Measurements from ENCODE around the gene DLX4.
A peak's percentile ranks its signal among the peaks of the same experiment; 100 is the strongest.

DLX4 gene

DNA sequence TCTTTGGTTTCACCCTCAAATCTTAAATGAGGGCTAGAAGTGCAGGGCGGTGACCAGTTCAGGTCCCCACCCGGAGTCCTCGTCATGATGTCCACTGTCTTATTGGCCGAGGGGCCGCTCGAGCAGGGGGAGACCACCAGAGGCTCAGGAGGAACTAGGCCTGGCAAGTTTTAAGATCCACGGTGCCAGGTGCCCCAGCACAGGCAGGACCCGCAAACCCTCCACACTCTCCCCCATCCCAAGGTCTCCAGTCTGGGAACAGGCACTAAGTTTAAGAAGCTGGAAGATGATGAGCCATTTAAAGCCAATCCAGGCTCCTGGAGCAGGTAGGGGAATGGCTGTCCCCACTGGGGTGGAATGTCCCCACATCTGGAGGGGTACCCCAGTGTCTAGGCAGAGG, 21.9 kb downstream of the DLX4 start:
- no peak for DNase-seq

GRCh38 chr17:49991409-49991808, 22.4 kb downstream of the DLX4 start:
- no peak for DNase-seq

DNA sequence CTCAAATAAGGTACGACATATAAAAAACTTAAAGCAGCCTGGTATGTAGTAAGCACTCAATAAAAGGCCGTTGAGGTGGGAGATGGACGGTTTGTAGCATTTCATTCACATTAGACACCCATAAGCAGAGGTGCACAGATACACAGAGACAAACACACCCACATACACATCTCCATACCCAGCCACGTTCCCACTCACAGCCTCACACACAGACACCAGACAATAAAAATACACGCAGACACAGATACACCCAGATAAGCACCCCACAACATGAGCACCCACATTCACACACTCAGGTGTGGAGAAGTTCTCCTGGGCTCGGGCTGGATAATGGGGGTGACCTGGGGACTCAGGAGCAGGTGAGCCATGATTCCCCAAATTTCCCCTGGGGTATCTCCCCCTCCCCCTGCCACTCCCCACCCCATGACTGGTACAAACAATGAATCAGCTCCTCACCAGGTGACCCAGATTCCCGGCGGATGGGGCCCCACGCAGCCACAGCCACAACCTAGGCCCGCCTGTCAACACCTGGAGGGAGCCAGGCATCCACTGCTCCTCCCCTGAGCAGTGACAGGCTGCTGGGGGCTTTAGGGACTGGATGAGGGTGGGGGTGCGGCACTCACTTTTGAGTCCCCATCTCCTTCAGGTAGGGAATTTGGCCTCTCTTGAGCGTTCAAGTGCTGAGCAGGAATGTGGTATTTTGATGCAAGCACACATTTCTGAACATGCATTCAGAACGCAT, 23.4 kb downstream of the DLX4 start:
- no peak for DNase-seq

- no peak for DNase-seq
Measured at GRCh38 chr17:49992933-49993422, 24.0 kb downstream of the DLX4 start.

GRCh38 chr17:49993423-49994060, 24.6 kb downstream of the DLX4 start:
- DNase-seq: peak; percentile 39

- DNase-seq: peak; percentile 68
Measured at GRCh38 chr17:49994085-49995054, 25.4 kb downstream of the DLX4 start.

DNA sequence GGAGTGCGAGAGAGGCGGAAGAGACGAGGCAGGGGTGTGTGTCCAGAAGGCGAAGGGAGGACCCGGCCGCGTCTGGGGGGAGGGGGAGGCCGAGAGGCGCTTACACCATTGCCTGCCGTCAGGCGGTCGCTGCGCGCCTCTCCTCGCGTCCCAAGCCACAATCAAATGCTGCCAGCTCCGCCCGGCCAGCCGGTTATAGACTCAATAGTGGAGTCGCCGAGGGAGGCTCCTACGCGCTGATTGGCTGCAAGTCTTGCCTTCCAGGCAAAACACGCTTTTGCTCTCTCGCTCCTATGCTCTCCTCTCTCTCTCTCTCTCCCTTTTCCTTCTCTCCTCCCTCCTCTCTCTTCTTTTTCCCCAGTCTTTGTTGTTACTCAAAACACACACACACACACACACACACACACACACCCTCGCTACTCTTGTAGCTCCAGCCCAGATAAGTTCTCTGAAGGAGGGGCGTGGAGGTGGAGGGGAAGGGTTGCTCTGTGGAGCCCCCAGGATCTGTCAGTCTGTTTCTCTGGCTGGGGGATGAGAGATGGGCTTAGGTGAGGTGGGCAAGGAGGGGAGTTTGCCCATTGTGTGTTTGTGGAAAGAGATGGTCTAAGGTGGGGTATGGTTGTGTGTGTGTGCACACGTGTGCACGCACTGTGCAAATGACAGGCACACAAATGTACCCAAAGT, 26.2 kb downstream of the DLX4 start, which contains the start of gene DLX3:
TSS of gene DLX3 (minus strand) at position 170 of the 684 bp plus-strand sequence. CDS start 226 bp downstream, outside the sequence.
- peak; percentile 77 for DNase-seq

DNA sequence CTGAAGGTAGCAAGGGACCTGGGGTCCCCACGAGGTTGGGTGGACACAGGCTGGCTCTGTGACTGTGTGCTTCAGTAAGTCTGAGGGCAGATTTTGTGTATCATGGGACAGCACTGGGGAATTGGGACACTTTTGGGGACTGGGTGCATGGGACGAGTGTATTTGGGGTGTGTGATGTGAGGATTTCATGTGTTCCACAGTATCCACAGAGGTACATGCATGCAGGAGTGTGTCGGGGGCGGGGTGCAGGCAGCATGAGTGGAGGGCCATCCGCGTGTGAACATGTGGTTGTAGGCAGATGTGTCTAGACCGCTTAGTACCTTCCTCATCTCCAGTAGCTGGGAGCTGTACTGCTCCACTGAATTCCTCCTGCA, 27.1 kb downstream of the DLX4 start:
- no peak for DNase-seq

GRCh38 chr17:49996495-49997300, 27.7 kb downstream of the DLX4 start:
- no peak for DNase-seq

DNA sequence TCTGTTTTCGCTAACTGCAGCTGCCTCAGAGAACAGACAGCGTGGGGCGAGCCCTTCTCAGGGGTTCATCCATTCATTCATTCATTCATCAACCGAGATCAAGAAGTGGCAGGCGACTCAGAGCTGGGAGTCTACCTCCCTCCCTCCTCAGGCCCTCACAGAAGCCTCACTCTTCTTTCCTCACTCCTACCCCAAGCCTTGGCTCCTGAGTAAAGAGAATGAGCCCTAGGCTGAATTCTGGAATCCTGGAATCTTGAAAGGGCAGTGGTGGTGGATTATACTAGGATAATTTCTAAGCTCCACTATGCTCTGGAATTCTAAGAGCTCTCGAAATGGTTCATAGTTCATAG, 28.3 kb downstream of the DLX4 start:
- DNase-seq: no peak

DNA sequence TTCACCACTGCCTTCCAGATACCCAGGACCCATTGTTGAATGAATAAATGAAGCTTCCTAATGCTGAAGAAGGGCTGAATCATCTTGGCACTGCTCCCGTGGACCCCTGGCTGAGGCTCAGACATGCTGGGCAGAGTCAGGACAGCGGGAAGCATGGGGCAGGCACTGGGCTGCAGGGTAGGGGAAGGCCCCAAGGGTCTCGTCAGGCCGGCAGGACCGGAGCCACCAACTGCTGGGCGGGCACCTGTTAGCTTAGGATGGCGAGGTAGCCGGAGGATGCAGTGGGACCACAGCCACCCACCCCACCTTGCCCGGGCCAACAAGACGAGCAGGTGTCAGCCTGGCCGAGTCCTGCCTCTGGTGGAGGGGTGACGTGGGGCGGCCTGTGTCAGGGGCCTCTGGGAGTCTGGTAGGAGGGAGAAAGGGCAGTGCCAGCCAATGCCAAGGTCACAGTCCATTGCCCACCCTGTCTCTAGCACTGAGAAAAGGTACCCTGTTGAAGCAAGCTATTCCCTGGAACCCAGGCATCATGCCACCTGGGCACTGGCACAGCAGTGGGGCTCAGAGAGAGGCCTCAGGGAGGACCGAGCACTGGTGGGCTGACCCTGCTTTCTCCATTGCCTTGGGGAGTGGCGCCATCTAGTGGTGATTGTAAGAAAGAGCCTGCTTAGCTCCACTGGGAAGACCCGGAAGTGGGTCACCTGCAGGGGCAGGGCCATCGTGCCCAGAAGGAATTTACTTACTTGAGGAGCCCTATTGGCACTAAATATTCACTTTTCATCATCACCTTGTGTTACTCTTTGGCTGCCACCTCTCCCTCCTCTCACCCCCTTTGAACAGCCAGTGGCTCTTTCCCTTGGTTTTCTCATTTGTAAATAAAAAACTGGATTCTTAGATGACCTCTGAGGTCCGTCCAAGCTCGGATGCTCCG, 29.0 kb downstream of the DLX4 start:
- peak; percentile 84 for DNase-seq

GRCh38 chr17:49998836-49999511, 30.0 kb downstream of the DLX4 start:
- DNase-seq: no peak

DNA sequence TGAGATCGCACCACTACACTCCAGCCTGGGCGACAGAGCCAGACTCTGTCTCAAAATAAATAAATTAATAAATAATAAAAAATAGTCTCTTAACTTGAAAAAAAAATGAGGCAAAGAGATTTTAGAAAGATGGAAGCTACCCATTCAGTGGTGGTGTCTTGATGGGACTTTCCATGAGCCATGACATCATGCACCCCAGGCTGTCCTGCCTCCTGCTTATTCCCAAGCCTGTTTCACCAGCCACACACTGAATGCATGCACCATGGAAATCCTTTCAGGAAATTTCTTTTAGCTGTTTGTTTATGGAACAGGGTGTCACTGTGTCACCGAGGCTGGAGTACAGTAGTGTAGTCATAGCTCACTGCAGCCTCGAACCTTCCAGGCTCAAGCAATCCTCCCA, 34.9 kb downstream of the DLX4 start:
- no peak for DNase-seq

- no peak for DNase-seq
Measured at GRCh38 chr17:50009282-50009681, 40.3 kb downstream of the DLX4 start.

DNA sequence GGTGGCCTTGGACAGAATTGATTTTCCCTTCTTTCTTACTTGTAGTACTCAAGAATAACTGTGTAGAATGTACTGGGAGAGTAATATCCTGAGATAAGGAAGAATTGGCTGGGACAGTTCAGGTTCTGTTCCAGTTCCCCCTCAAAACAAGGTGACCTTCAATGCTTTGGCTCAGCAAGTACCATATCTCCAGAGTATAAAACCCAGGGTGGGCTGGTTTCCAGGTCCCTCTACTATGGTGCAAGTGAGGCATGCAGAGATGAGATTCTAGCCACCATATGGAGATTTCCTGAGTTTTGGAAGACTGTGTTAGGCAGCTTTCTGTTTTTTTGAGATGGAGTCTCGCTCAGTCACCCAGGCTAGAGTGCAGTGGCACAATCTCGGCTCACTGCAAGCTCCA, 44.1 kb downstream of the DLX4 start:
- DNase-seq: no peak

GRCh38 chr17:50014471-50015088, 45.6 kb downstream of the DLX4 start:
- DNase-seq: no peak

GRCh38 chr17:50015146-50015545, 46.2 kb downstream of the DLX4 start:
- DNase-seq: no peak

- no peak for DNase-seq
Measured at GRCh38 chr17:50018909-50019308, 49.9 kb downstream of the DLX4 start.

DNA sequence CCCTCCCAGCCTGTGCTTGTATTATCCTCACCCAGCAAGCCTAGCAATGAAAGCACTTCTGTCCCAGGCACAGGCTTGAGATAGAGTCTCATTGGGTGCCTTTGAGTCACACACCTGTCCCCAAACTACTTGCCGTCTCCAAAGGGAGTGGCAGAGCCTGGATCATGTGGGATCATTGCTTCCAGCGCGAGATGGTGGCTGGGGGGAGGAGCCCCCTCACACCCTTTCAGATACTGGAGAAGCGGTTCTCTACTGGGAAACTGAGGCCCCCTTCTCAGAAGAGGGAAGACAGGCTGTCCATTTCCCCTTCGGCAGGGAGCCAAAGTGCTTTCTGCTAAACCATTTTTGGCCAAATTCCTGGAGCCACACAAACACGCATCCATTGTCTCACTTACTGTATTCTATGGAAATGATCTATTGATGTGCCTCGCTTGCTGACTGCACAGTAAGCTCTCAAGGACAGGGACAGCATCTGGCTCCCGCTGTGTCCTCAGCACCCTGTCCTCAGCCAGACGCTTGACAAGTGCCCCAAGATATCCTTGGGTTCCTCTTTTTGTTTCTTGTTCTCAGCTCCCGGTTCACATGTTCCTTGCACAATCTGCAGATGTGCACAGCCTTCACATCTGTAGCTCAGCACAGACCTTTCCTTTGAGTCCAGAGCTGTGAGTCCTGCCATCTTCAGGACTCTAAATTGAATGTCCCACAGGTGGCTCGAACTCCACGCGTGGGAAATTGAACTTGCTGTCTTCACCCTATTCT, 52.0 kb downstream of the DLX4 start:
- no peak for DNase-seq

All from NCI-H526 treated with DMSO at 0.1 percent for 48 hours (cell line).